Endothelial cell (in vitro differentiated cells): ENCODE data around the gene GRIA2. TPM values are rescaled to one million over a fixed set of nuclear protein-coding genes. Genes with fewer than 3 reads are reported as not detected.
"Not testable (repeated sequence)": the region's sequence is repeated elsewhere in the genome, so short reads cannot be mapped to it uniquely, and the experiment has no call there.

Experiments
- DNase-seq: peaks from one replicate; pipeline ENCODE4 v3.0.0; 2021; ENCODE audit warnings: low spot score
- H3K27ac Mint-ChIP-seq: one replicate; pipeline ENCODE4 v1.8.0; 2021; ENCODE audit warnings: mixed read lengths, inconsistent platforms; ENCODE audit not compliant: unreplicated experiment
- H3K27me3 Mint-ChIP-seq: one replicate; pipeline ENCODE4 v1.8.0; 2021; ENCODE audit warnings: mild to moderate bottlenecking, moderate library complexity, mixed read lengths, inconsistent platforms; ENCODE audit not compliant: unreplicated experiment
- H3K36me3 Mint-ChIP-seq: one replicate; pipeline ENCODE4 v1.8.0; 2021; ENCODE audit warnings: mild to moderate bottlenecking, low read depth, mixed read lengths, inconsistent platforms; ENCODE audit not compliant: unreplicated experiment
- H3K4me1 Mint-ChIP-seq: one replicate; pipeline ENCODE4 v1.8.0; 2021; ENCODE audit warnings: mild to moderate bottlenecking, mixed read lengths, inconsistent platforms; ENCODE audit not compliant: unreplicated experiment
- H3K4me3 Mint-ChIP-seq: one replicate; pipeline ENCODE4 v1.8.0; 2021; ENCODE audit warnings: mild to moderate bottlenecking, mixed read lengths, inconsistent platforms; ENCODE audit not compliant: unreplicated experiment
- H3K9me3 Mint-ChIP-seq: one replicate; pipeline ENCODE4 v1.8.0; 2021; ENCODE audit warnings: mixed read lengths, inconsistent platforms; ENCODE audit not compliant: unreplicated experiment
- total RNA-seq: library from RNA; stranded (reverse); fragmentation: NEBNext Ultra II Directional; extraction: Animal tissue kit (Norgen Biotek cat#: 25700); gene quantifications from one replicate; pipeline ENCODE4 v1.2.1, GENCODE V29; 2021; ENCODE audit not compliant: unreplicated experiment
- TF ChIP-seq, protein P1 (sequence below): fragments of 200-600 bp; sonication (generic); IDR thresholded peaks from one replicate; pipeline ENCODE4 v1.5.0; 2021; ENCODE audit warnings: antibody characterized with exemption; ENCODE audit not compliant: unreplicated experiment

GRIA2 gene
- total RNA-seq, 1 donor from 2014 or later = 0.13 TPM

DNA sequence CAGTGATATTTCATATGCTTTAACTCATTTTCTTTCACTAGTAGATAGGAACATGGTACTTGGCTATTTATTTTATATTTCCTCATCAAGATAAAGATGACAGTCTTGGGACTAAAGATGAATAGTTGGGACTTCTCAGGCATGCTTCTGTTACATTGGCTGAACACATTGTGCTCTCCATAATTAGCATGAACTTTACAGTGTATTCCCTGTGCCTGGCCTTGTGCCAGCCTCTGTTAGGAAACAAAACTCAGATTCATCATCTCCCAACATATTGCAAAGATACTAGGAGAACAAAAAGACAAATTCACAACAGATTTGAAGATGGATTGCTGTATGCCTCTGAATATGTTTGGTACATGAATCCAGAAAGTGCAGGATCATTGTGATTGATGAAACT is 26.4 kb downstream of the GRIA2 start:
- Mint-ChIP-seq H3K36me3 (no peaks in the 10 kb centered on the region), H3K4me3 (no peak overlapping the region), H3K9me3 (no peaks in the 10 kb centered on the region), H3K4me1 (peaks cover 3% of the 10 kb centered on the region), H3K27ac (no peak overlapping the region), H3K27me3 (no peaks in the 10 kb centered on the region)
- no peak for DNase-seq
- TF ChIP-seq, protein P1, sequence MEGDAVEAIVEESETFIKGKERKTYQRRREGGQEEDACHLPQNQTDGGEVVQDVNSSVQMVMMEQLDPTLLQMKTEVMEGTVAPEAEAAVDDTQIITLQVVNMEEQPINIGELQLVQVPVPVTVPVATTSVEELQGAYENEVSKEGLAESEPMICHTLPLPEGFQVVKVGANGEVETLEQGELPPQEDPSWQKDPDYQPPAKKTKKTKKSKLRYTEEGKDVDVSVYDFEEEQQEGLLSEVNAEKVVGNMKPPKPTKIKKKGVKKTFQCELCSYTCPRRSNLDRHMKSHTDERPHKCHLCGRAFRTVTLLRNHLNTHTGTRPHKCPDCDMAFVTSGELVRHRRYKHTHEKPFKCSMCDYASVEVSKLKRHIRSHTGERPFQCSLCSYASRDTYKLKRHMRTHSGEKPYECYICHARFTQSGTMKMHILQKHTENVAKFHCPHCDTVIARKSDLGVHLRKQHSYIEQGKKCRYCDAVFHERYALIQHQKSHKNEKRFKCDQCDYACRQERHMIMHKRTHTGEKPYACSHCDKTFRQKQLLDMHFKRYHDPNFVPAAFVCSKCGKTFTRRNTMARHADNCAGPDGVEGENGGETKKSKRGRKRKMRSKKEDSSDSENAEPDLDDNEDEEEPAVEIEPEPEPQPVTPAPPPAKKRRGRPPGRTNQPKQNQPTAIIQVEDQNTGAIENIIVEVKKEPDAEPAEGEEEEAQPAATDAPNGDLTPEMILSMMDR = no peak

DNA sequence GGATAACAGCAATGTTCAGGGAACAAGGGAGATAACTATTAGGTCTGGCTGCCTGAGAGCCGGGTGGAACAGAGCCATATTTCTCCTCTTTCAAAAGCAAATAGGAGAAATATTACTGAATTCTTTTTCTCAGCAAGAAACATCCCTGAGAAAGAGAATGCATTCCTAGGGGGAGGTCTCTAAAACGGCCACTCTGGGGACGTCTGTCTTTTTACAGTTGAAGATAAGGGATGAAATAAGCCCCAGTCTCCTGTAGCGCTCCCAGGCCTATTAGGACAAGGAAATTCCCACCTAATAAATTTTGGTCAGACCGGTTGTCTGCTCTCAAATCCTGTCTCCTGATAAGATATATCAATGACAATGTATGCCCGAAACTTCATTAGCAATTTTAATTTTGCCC is 37.6 kb downstream of the GRIA2 start:
- not testable (repeated sequence) for H3K9me3 Mint-ChIP-seq, DNase-seq

DNA sequence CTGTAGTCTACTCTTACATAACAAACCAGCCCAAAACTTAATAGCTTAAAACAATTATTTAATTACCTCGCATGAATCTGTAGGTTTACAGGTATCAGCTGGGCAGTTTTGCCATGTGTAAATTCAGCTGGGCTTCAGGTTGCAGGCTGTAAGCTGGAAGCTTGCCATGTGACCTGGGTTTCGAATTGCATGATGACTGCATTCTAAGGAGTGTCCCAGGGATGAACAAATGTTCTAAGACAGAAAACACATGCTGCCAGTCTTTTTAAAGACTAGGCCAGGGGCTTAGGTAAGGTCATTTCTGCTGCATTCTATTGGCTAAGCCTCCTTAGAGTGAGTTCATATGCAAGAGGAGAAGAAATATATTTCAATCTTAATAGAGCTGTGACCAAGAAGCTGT is 44.8 kb downstream of the GRIA2 start:
- Mint-ChIP-seq H3K27me3 (no peaks in the 10 kb centered on the region), H3K36me3 (no peaks in the 10 kb centered on the region), H3K27ac (no peak overlapping the region), H3K4me1 (no peaks in the 10 kb centered on the region), H3K9me3 (no peaks in the 10 kb centered on the region), H3K4me3 (no peak overlapping the region)
- TF ChIP-seq, protein P1 = no peak
- no peak for DNase-seq

More for the DNA sequence above, 37.6 kb downstream of the GRIA2 start:
- not testable (repeated sequence) for H3K36me3 Mint-ChIP-seq, H3K27me3 Mint-ChIP-seq, H3K4me1 Mint-ChIP-seq, H3K27ac Mint-ChIP-seq, H3K4me3 Mint-ChIP-seq

GRCh38 chr4:157270108-157270507 is 49.6 kb downstream of the GRIA2 start:
- Mint-ChIP-seq H3K4me1 (no peaks in the 10 kb centered on the region), H3K4me3 (no peak overlapping the region), H3K9me3 (no peaks in the 10 kb centered on the region), H3K27me3 (no peaks in the 10 kb centered on the region), H3K36me3 (no peaks in the 10 kb centered on the region), H3K27ac (no peak overlapping the region)
- TF ChIP-seq, protein P1 = no peak
- no peak for DNase-seq

- TF ChIP-seq, protein P1 = no peak
- Mint-ChIP-seq H3K4me3 (no peak overlapping the region), H3K9me3 (no peaks in the 10 kb centered on the region), H3K27ac (no peak overlapping the region), H3K4me1 (no peaks in the 10 kb centered on the region), H3K27me3 (no peaks in the 10 kb centered on the region), H3K36me3 (no peaks in the 10 kb centered on the region)
- no peak for DNase-seq
Measured at GRCh38 chr4:157270552-157270951, 50.0 kb downstream of the GRIA2 start.
